Activated CD4-positive, alpha-beta memory T cell treated with anti-CD3 and anti-CD28 coated beads for 36 hours (primary cell): ENCODE data around the gene GPC5. TPM values are rescaled to one million over a fixed set of nuclear protein-coding genes. Genes with fewer than 3 reads are reported as not detected.

Experiments used
- CTCF ChIA-PET: fragments of 350-600 bp; sonication (Branson Sonifier 250); formaldehyde crosslinking; loops from one replicate; lab custom pipeline; 2021; ENCODE audit warnings: antibody characterized with exemption, inconsistent platforms; lab: Charles Lee
- POLR2A ChIA-PET: fragments of 350-600 bp; sonication (Branson Sonifier 250); formaldehyde crosslinking; loops from one replicate; lab custom pipeline; 2021; ENCODE audit warnings: antibody characterized with exemption; lab: Charles Lee
- DNase-seq: peaks from one replicate; pipeline ENCODE4 v3.0.0-alpha.2; 2020
- H3K27ac Mint-ChIP-seq: one replicate; pipeline ENCODE4 v1.8.0; 2021; ENCODE audit warnings: mixed read lengths
- H3K27me3 Mint-ChIP-seq: one replicate; pipeline ENCODE4 v1.8.0; 2021; ENCODE audit warnings: mixed read lengths
- H3K36me3 Mint-ChIP-seq: one replicate; pipeline ENCODE4 v1.8.0; 2021; ENCODE audit warnings: mixed read lengths
- H3K4me1 Mint-ChIP-seq: one replicate; pipeline ENCODE4 v1.8.0; 2021; ENCODE audit warnings: low read depth, mixed read lengths
- H3K4me3 Mint-ChIP-seq: one replicate; pipeline ENCODE4 v1.8.0; 2021; ENCODE audit warnings: mild to moderate bottlenecking, mixed read lengths
- H3K9me3 Mint-ChIP-seq: one replicate; pipeline ENCODE4 v1.8.0; 2021; ENCODE audit warnings: mixed read lengths
- intact Hi-C: fragments of 100-400 bp; cut with micrococcal nuclease; formaldehyde crosslinking; loops from one replicate; pipeline ENCODE4 v1.15.1; 2023
- total RNA-seq, 2 experiments: library from RNA; stranded (reverse); gene quantifications; one replicate each; pipeline ENCODE4 v1.2.3, GENCODE V29; 2021

GPC5 gene
- total RNA-seq, 2 experiments from 2014 or later: 0.17 to 0.29 TPM

DNA sequence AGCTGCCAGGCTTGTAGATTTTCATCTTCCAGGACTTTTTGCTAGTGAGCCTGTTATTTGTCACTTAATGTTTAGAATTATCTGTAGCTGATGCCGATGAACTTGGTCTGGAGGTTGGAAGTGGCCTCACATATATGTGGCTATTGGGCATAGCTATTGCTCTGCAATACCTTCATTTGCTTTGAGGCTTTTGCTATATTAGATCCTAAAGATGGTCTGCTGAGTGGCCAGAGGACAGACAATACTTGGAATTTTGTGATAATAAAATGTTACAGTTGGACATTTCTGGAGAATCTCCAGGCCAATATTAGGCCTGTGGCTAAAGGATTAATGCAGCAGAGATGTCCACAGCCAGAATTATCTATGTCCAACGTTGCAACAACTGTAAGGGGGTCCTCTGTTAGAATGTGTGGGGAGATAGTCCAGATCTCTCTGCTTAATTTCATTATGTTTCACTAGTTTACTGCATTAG lies 222.3 kb downstream of the GPC5 start:
- H3K36me3 Mint-ChIP-seq: no peaks in the 10 kb centered on the region
- ChIA-PET CTCF (no interaction called here), POLR2A (no interaction called here)
- no peak overlapping the region for H3K4me3 Mint-ChIP-seq
- intact Hi-C loops: no loop called here
- H3K27ac Mint-ChIP-seq: no peak overlapping the region
- H3K4me1 Mint-ChIP-seq: no peaks in the 10 kb centered on the region
- DNase-seq: no peak
- no peaks in the 10 kb centered on the region for H3K9me3 Mint-ChIP-seq
- no peaks in the 10 kb centered on the region for H3K27me3 Mint-ChIP-seq

DNA sequence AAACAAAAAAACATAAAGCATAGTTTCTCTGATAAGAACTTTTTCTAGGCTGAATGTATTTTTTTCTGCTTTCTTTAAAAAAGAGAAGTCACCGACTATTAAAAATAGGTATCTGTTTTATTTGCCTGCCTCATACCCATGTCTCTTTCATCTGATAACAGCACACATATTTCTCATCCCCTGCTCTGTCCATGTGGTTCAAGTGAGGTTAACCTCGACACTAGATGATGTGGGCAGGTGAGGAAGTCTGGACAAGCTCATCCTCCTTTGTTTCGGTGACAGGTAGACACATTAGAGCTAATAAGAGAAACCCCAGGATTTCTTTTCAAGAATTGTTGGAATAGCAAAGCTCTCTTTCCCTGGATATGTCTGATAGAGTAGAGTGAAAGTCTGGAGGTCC lies 222.7 kb downstream of the GPC5 start:
- no peak overlapping the region for H3K4me3 Mint-ChIP-seq
- H3K36me3 Mint-ChIP-seq: no peaks in the 10 kb centered on the region
- no peaks in the 10 kb centered on the region for H3K4me1 Mint-ChIP-seq
- no peaks in the 10 kb centered on the region for H3K9me3 Mint-ChIP-seq
- ChIA-PET CTCF (no interaction called here), POLR2A (no interaction called here)
- intact Hi-C loops: no loop called here
- no peak overlapping the region for H3K27ac Mint-ChIP-seq
- no peak for DNase-seq
- no peaks in the 10 kb centered on the region for H3K27me3 Mint-ChIP-seq

DNA sequence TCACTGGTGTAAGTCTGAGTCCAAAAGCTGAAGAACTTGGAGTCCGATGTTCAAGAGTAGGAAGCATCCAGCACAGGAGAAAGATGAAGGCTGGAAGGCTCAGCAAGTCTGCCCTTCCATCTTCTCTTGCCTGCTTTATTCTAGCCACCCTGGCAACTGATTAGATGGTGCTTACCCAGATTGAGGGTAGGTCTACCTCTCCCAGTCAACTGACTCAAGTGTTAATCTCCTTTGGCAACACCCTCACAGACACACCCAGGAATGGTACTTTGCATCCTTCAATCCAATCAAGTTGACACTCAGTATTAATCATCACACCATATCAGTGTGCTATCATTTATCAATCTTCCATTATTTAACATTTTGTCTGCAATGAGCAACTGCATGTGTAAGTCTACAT lies 223.5 kb downstream of the GPC5 start:
- no peaks in the 10 kb centered on the region for H3K36me3 Mint-ChIP-seq
- no peaks in the 10 kb centered on the region for H3K4me1 Mint-ChIP-seq
- no peak overlapping the region for H3K4me3 Mint-ChIP-seq
- CTCF ChIA-PET: no interaction called here
- POLR2A ChIA-PET: no interaction called here
- no peak overlapping the region for H3K27ac Mint-ChIP-seq
- no peaks in the 10 kb centered on the region for H3K9me3 Mint-ChIP-seq
- intact Hi-C loops: no loop called here
- no peak for DNase-seq
- H3K27me3 Mint-ChIP-seq: no peaks in the 10 kb centered on the region

DNA sequence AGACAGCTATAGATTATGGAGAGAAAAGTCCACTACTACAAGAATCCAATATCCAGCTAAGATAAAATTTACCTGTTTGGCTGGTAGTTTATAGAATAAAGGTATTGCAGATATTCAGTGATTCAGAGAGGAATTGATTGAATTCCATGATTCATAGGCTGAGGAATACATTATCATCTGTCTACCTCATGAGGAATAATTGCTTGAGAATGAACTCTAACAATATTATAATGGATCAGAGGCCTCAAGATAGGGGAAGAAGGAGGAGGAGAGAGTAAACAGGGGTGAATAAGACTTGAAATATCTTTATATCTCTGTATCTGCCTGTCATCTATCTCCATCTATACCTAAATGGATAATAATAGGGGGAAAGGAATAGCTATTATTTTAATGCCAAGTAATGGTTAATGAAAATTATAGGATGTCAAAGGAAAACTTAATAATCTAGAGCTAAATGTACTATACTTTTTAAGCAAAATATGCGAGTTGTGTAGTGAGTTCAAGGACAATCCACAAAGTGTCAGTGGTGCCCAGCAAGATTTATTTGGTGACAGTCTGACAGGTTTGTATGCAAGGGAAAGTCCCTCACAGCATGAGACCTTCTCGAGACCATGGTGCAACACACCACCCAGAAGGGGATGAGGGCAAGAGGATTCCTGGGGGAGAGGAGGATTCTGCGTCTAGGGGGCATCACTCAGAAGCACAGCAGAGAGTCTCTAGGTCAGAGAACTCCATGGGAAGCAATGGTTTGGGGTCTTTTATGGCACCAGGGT lies 224.5 kb downstream of the GPC5 start:
- no peak overlapping the region for H3K27ac Mint-ChIP-seq
- no peaks in the 10 kb centered on the region for H3K36me3 Mint-ChIP-seq
- no peak overlapping the region for H3K4me3 Mint-ChIP-seq
- DNase-seq: no peak
- no peaks in the 10 kb centered on the region for H3K4me1 Mint-ChIP-seq
- CTCF ChIA-PET: no interaction called here
- POLR2A ChIA-PET: no interaction called here
- intact Hi-C loops: no loop called here
- no peaks in the 10 kb centered on the region for H3K9me3 Mint-ChIP-seq
- H3K27me3 Mint-ChIP-seq: no peaks in the 10 kb centered on the region

DNA sequence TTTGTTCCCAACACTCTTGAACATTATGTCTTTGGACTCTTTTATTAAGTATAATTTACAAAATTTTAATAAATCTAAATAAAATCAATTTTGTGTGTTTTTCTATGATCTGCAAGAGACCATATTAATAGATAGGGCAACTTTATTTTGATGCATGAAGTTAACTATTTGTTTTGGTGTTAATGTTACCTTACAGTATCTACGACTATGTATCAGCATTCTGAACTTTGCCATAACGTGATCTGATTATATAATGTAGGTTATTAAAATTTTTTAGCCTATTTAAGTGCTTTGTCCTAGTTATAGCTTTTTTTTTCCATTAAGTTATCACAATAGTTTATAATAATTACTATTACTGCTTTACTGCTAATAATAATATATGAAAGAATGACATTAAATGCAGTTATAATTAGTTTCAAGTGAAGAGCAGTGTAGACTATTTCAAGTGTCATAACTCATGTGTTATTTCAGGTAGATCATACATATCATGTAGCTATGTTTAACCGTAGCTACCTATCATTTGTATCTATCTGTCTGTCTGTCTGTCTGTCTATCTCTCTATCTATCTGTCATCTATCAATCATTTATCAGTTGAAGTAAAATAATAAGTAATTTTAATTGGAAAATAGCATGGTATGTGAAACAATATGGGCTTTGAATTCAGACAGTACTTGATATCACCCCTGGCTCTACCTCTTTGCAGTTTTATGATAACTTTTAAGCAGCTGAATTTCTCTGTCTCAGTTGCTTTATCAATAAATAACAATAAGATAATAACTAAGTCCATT lies 229.7 kb downstream of the GPC5 start:
- POLR2A ChIA-PET: no interaction called here
- no peak for DNase-seq
- intact Hi-C loops: no loop called here

DNA sequence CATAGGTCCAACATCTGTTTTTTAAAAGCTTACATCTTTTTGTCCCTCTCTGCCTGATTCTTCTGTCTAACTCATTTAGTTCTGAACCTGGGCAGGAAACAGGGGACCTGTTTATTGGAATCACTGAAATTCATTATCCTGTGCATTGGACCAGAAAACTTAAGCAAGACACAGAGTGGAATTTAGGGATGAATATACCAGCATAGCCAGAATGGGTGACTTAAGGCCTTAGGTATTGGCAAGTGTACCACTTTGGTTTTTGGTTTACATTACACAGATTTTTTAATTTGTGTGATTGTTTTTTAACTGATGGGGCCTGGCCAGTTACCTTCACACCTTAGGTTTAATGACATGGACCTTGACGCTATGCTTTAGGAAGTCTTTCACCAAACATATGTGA lies 232.5 kb downstream of the GPC5 start:
- Mint-ChIP-seq H3K27ac (no peak overlapping the region), H3K9me3 (no peaks in the 10 kb centered on the region), H3K27me3 (no peaks in the 10 kb centered on the region), H3K4me3 (no peak overlapping the region), H3K4me1 (no peaks in the 10 kb centered on the region), H3K36me3 (no peaks in the 10 kb centered on the region)
- DNase-seq: no peak
- intact Hi-C loops: no loop called here
- ChIA-PET POLR2A (no interaction called here), CTCF (no interaction called here)

More for the DNA sequence above, 229.7 kb downstream of the GPC5 start:
- CTCF ChIA-PET: no interaction called here
- Mint-ChIP-seq H3K36me3 (no peaks in the 10 kb centered on the region), H3K27me3 (no peaks in the 10 kb centered on the region), H3K4me1 (no peaks in the 10 kb centered on the region), H3K27ac (no peak overlapping the region), H3K9me3 (no peaks in the 10 kb centered on the region), H3K4me3 (no peak overlapping the region)

DNA sequence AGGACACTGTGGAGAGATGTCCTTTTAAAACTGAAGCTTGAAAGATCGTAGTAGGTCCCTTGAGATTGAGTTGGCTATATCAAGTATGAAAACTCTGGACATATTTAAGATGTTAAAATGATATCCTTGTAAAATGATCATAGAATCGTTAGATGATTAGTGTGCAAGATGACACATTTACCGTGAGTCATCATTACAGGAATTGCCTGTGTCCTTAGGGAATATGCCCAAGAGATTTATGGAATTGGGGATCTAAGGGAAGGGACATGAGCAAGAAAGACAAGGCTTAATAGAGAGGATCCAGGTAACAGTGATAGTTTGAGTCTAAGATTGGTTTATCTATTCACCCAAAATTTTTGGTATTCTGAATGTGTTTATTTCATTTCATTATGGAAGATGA lies 233.7 kb downstream of the GPC5 start:
- no peak overlapping the region for H3K27ac Mint-ChIP-seq
- ChIA-PET CTCF (no interaction called here), POLR2A (no interaction called here)
- intact Hi-C loops: no loop called here
- DNase-seq: no peak
- no peaks in the 10 kb centered on the region for H3K27me3 Mint-ChIP-seq
- H3K36me3 Mint-ChIP-seq: no peaks in the 10 kb centered on the region
- no peaks in the 10 kb centered on the region for H3K4me1 Mint-ChIP-seq
- no peak overlapping the region for H3K4me3 Mint-ChIP-seq
- H3K9me3 Mint-ChIP-seq: no peaks in the 10 kb centered on the region

DNA sequence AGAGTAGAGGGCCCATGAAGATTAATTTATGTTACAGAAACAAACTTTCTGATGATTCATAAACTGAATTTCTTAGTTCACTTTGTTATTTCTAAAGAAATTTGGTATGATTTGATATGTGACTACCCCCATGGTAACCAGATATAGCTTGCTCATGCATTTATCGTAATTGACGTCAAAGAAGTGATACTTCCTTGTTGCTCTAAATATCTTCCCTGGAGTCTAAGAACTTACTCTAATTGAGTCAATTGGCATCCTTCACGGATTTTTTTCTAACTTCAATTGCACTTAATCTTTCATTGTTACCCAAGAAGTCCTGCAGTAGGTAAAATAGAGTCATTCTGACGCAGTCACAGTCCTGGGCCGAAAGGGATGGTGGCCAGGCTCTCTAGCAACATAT lies 240.9 kb downstream of the GPC5 start:
- DNase-seq: no peak
- Mint-ChIP-seq H3K27ac (no peak overlapping the region), H3K4me3 (no peak overlapping the region), H3K4me1 (no peaks in the 10 kb centered on the region), H3K27me3 (no peaks in the 10 kb centered on the region), H3K9me3 (no peaks in the 10 kb centered on the region), H3K36me3 (no peaks in the 10 kb centered on the region)
- POLR2A ChIA-PET: no interaction called here
- CTCF ChIA-PET: no interaction called here
- intact Hi-C loops: no loop called here

DNA sequence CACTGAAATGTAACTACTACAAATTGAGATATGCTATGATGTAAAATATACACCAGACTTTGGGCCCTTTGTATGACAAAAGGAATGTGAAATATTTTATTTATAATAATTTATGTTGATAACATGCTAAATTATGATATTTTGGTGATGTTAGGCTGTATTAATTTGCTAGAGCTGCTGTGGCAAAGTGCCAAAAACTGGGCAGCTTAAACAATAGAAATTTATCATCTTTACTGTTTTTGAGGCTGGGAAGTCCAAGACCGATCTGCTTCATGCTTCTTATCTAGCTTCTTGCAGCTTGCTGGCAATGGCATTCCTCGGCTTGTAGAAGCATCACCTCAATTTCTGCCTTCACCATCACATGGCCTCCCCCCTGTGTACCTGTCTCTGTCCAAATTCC lies 245.0 kb downstream of the GPC5 start:
- no peaks in the 10 kb centered on the region for H3K36me3 Mint-ChIP-seq
- H3K9me3 Mint-ChIP-seq: no peaks in the 10 kb centered on the region
- no peak overlapping the region for H3K4me3 Mint-ChIP-seq
- no peaks in the 10 kb centered on the region for H3K27me3 Mint-ChIP-seq
- POLR2A ChIA-PET: no interaction called here
- H3K4me1 Mint-ChIP-seq: no peaks in the 10 kb centered on the region
- intact Hi-C loops: no loop called here
- CTCF ChIA-PET: no interaction called here
- DNase-seq: no peak
- H3K27ac Mint-ChIP-seq: no peak overlapping the region

DNA sequence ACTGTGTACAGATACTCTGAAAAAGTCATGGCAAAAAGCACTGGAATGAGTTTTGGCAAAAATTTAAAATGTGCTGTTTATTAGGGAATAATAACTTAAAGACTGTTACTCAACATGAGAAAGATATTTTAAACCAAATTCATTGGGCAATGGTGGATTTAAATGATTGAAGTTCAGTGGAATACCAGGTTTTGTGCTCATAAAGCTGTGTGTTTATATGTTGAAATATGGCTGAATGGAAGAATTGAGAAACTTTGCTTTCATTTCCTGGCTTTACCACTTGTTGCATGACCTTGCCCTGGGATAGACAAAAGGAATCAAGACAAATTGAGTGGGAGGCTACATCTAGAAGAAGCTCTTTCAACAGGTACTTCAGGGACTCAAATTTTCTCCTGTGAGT lies 246.4 kb downstream of the GPC5 start:
- ChIA-PET CTCF (no interaction called here), POLR2A (no interaction called here)
- Mint-ChIP-seq H3K36me3 (no peaks in the 10 kb centered on the region), H3K4me1 (no peaks in the 10 kb centered on the region), H3K27ac (no peak overlapping the region), H3K4me3 (no peak overlapping the region), H3K9me3 (no peaks in the 10 kb centered on the region), H3K27me3 (no peaks in the 10 kb centered on the region)
- intact Hi-C loops: no loop called here
- DNase-seq: no peak

DNA sequence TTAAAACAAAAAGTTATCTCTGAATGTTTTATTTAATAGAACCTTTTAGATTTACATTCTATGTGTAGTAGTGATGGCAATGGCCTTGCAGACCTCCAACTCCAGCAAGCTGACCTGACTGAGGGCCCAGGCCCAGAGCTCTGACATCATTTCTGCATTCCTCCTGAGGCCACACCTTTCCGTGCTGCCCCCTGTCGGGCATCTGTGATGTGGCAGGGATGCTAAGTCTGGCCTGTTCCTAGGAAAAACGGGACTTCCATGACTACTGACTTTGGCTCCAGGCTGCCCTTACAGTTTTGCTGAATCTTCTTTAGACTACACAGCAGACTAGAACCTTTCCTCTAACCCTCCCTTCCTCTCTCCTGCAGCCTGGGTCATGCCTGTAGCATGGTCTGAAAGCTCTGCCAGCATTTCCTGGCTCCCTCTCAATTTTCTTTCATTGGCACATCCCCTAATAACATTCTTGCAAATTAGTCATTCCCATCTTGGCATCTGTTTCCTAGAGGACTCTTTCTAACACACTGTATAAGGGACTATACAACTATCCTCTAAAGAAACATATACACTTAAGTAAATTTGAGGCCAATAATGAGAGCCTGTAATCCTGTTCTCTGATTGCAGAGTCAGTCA lies 249.1 kb downstream of the GPC5 start:
- Mint-ChIP-seq H3K36me3 (no peaks in the 10 kb centered on the region), H3K27me3 (no peaks in the 10 kb centered on the region), H3K27ac (no peak overlapping the region), H3K4me1 (no peaks in the 10 kb centered on the region), H3K4me3 (no peak overlapping the region), H3K9me3 (no peaks in the 10 kb centered on the region)
- ChIA-PET POLR2A (no interaction called here), CTCF (no interaction called here)
- no peak for DNase-seq
- intact Hi-C loops: no loop called here

DNA sequence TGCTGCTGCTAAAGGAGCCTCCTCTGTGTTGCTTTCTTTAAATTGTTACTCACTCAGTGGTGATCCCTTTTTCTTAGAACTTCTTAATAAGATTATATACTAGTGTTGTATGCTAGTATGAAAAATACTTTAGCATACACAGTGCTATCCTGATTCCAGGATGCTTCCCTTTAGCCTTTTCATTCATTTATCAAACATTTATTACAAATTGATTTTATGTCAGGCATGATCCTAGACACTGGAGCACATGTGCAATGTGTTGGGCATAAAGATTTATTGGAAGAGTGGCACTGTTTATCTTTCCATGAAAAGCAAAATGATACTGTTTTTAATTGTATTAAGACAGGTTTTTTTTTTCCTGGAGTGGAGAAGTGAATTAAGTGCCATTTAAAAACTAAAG lies 249.6 kb downstream of the GPC5 start:
- ChIA-PET POLR2A (no interaction called here), CTCF (no interaction called here)
- intact Hi-C loops: no loop called here
- Mint-ChIP-seq H3K4me3 (no peak overlapping the region), H3K27ac (no peak overlapping the region), H3K27me3 (no peaks in the 10 kb centered on the region), H3K4me1 (no peaks in the 10 kb centered on the region), H3K36me3 (no peaks in the 10 kb centered on the region), H3K9me3 (no peaks in the 10 kb centered on the region)
- no peak for DNase-seq
